Measurements from ENCODE around the gene SLC13A5.

The SLC13A5 gene

DNA sequence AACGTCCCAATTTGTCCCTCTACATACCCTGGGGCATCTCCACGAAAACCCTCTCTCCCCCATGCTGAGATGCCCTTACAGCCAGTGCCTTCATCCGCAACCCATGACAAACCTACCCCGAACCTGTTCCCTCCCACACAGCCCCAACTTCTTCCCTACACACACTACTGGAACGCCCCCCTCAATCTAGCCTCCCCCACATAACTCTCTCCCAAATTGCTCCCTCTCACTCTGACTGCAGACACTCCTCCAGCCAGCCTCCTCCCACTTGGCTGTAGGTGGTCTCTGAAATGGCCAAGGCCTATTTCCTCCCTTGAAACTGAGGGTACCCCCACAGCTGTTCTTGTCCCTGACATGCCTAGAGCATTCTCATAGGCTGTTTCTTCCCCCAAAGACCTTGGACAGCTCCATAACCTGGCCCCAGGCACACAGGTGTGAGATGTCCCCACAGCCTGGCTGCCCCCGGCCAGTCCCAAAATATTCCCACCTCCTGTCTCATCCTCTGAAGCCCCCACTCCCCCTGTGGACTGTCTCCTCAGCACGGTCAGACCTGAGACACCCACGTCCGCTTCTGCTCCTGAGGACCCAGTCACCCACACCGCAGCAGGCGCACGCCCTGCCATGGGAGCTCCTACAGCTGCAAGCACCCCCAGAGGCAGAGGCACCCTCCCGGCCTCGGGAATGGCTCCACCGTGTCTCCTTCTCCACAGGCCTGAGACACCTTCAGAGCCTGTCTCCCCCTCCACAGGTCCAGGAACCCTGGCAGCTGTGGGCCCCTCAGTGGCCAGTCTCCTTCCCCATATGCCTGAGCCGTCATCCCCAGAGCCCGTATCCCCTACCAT is 76.3 kb downstream of the SLC13A5 start:
- DNase-seq = no peak

DNA sequence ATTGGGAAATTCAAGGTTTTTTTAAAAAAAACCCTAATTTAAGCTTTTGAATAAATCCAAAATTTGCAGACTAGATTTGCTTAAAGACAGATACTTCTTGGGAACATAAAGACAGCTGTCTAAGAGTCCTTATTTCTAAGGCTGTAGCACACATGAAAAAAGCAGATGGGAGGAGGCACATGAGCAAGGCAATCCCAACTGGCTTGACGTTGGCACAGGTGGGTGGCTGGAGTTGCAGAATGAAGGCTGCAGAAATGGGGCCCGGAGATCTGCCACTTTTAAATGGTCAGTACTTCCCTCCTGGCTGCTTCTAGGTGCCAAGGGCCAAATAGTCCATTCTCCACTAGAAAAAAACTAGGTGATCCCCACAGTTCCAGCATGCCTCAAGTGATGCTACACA is 77.1 kb downstream of the SLC13A5 start:
- no peak for DNase-seq

Data from NCI-H510A (cell line).